ENCODE data around the gene LTB4R2.

The LTB4R2 gene

DNA sequence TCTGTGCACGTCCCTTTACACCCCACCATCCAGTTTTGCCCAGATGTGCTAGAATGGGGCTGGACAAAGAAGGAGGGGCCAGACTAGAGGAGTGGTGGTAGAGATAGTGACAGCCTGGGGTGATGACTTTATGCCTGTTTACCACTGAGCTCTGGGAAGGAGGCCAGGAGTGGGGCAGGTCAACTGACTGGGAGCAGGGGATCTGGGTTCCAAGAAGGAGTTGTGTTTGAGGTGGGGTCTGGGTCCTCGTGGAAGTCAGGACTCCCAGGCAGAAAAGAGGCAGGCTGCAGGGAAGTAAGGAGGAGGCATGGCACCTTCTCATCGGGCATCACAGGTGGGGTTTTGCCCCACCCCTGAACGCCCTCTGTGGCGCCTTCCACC lies 315 bp downstream of the LTB4R2 start:
- Histone ChIP-seq H2AFZ (ENCODE audit: low read length) (no peak overlapping the region), H3K9ac (ENCODE audit: low read length) (peak overlapping the region; percentile 76; the same call in 1 of the 2 replicates), H3K9me2 (replicated peaks; ENCODE audit: insufficient read depth, low read length) (no peaks in the 10 kb centered on the region), H4K20me1 (ENCODE audit: insufficient read depth, low read length) (no peaks in the 10 kb centered on the region), H3F3A (ENCODE audit: insufficient read depth, low read length) (peaks cover 5% of the 10 kb centered on the region; the same call in 1 of the 2 replicates), H3K27me3 (replicated peaks; ENCODE audit: insufficient read depth, low read length) (no peaks in the 10 kb centered on the region), H3K27ac (ENCODE audit: low read length) (peak overlapping the region; percentile 78; the same call in 1 of the 2 replicates), H3K4me1 (ENCODE audit: low read length) (peaks cover 24% of the 10 kb centered on the region), H3K4me2 (ENCODE audit: low read depth, low read length) (peak overlapping the region; percentile 86), H3K79me2 (ENCODE audit: low read length) (peaks cover 19% of the 10 kb centered on the region; the same call in 1 of the 2 replicates), H3K4me3 (ENCODE audit: low read length) (peak overlapping the region; percentile 61), H3K9me3 (replicated peaks; ENCODE audit: insufficient read depth, low read length) (no peaks in the 10 kb centered on the region), H3K36me3 (replicated peaks; ENCODE audit: insufficient read depth, low read length) (no peaks in the 10 kb centered on the region)
- TF ChIP-seq EZH2phosphoT487 (IDR thresholded peaks at IDR 0.05; ENCODE audit: low read length) (no peak), EZH2 (optimal IDR thresholded peaks at IDR 0.05; ENCODE audit: low read depth, low read length) (no peak)
- TF ChIP-seq, protein P1, sequence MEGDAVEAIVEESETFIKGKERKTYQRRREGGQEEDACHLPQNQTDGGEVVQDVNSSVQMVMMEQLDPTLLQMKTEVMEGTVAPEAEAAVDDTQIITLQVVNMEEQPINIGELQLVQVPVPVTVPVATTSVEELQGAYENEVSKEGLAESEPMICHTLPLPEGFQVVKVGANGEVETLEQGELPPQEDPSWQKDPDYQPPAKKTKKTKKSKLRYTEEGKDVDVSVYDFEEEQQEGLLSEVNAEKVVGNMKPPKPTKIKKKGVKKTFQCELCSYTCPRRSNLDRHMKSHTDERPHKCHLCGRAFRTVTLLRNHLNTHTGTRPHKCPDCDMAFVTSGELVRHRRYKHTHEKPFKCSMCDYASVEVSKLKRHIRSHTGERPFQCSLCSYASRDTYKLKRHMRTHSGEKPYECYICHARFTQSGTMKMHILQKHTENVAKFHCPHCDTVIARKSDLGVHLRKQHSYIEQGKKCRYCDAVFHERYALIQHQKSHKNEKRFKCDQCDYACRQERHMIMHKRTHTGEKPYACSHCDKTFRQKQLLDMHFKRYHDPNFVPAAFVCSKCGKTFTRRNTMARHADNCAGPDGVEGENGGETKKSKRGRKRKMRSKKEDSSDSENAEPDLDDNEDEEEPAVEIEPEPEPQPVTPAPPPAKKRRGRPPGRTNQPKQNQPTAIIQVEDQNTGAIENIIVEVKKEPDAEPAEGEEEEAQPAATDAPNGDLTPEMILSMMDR (IDR thresholded peaks at IDR 0.05; ENCODE audit: low read length) = no peak
- no peak for DNase-seq

DNA sequence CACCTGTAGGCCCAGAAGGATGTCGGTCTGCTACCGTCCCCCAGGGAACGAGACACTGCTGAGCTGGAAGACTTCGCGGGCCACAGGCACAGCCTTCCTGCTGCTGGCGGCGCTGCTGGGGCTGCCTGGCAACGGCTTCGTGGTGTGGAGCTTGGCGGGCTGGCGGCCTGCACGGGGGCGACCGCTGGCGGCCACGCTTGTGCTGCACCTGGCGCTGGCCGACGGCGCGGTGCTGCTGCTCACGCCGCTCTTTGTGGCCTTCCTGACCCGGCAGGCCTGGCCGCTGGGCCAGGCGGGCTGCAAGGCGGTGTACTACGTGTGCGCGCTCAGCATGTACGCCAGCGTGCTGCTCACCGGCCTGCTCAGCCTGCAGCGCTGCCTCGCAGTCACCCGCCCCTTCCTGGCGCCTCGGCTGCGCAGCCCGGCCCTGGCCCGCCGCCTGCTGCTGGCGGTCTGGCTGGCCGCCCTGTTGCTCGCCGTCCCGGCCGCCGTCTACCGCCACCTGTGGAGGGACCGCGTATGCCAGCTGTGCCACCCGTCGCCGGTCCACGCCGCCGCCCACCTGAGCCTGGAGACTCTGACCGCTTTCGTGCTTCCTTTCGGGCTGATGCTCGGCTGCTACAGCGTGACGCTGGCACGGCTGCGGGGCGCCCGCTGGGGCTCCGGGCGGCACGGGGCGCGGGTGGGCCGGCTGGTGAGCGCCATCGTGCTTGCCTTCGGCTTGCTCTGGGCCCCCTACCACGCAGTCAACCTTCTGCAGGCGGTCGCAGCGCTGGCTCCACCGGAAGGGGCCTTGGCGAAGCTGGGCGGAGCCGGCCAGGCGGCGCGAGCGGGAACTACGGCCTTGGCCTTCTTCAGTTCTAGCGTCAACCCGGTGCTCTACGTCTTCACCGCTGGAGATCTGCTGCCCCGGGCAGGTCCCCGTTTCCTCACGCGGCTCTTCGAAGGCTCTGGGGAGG lies 985 bp downstream of the LTB4R2 start, which contains the start of gene LTB4R:
Gene LTB4R, plus strand, starts transcription at position 857 of the 959 bp plus-strand sequence. CDS start 4,150 bp downstream, outside the sequence.
- Histone ChIP-seq H3K4me1 (ENCODE audit: low read length) (peaks cover 24% of the 10 kb centered on the region), H3F3A (ENCODE audit: insufficient read depth, low read length) (peaks cover 5% of the 10 kb centered on the region; the same call in 1 of the 2 replicates), H3K9me3 (replicated peaks; ENCODE audit: insufficient read depth, low read length) (no peaks in the 10 kb centered on the region), H4K20me1 (ENCODE audit: insufficient read depth, low read length) (no peaks in the 10 kb centered on the region), H3K4me2 (ENCODE audit: low read depth, low read length) (peak within 1 kb of the TSS; percentile 86), H3K27ac (ENCODE audit: low read length) (peak within 1 kb of the TSS; percentile 78; the same call in 1 of the 2 replicates), H3K9me2 (replicated peaks; ENCODE audit: insufficient read depth, low read length) (no peaks in the 10 kb centered on the region), H3K36me3 (replicated peaks; ENCODE audit: insufficient read depth, low read length) (no peaks in the 10 kb centered on the region), H3K9ac (ENCODE audit: low read length) (peak within 1 kb of the TSS; percentile 76), H2AFZ (ENCODE audit: low read length) (peak within 1 kb of the TSS; percentile 45; the same call in 1 of the 2 replicates), H3K4me3 (ENCODE audit: low read length) (peak within 1 kb of the TSS; percentile 61), H3K27me3 (replicated peaks; ENCODE audit: insufficient read depth, low read length) (no peaks in the 10 kb centered on the region), H3K79me2 (ENCODE audit: low read length) (peaks cover 19% of the 10 kb centered on the region; the same call in 1 of the 2 replicates)
- no peak for TF ChIP-seq EZH2phosphoT487 (IDR thresholded peaks at IDR 0.05; ENCODE audit: low read length)
- TF ChIP-seq, protein P1 (IDR thresholded peaks at IDR 0.05; ENCODE audit: low read length) = peak; percentile 35
- DNase-seq = peak; percentile 61

DNA sequence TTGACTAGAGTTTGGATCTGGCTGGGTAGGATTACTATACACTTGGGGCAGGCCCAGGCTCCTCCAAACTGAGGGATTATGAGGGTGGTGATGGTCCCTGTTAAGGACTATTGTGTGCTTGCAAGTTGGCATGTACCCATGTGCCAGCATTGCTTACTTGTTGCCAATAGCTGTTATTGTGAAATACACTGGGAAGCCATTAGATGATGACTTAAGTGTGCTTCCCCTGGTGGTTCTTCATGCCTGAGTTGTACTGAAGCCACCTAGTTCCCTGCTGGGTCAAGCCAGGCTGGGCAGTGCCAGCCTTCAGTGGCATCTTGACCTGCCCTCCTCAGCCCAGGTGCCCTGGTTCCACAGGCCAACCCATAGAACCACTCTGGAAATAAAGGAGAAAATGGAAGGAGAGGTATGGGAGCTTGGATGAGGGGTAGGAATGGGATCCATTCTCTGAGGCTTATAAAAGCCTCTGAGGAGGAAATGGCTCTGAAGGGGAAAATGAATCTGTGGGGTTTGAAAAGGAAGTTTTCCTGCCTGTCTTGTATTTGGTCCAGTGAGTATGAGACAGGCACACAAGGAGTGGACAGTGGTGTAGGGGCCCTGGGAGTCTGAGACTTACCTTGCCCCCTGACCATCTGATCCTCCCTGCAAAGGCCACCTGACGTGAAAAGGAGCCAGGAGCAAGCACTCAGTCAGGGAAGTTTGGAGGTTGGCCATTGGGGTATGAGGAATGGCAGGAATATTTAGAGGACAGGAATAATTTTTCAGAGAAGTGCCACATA lies 2.1 kb downstream of the LTB4R2 start:
- Histone ChIP-seq H3K36me3 (replicated peaks; ENCODE audit: insufficient read depth, low read length) (no peaks in the 10 kb centered on the region), H3K9ac (ENCODE audit: low read length) (peak overlapping the region; percentile 76), H3K27me3 (replicated peaks; ENCODE audit: insufficient read depth, low read length) (no peaks in the 10 kb centered on the region), H3K4me1 (ENCODE audit: low read length) (peaks cover 24% of the 10 kb centered on the region), H2AFZ (ENCODE audit: low read length) (no peak overlapping the region), H3F3A (ENCODE audit: insufficient read depth, low read length) (peaks cover 5% of the 10 kb centered on the region; the same call in 1 of the 2 replicates), H3K79me2 (ENCODE audit: low read length) (peaks cover 19% of the 10 kb centered on the region; the same call in 1 of the 2 replicates), H3K4me3 (ENCODE audit: low read length) (peak overlapping the region; percentile 61), H3K9me2 (replicated peaks; ENCODE audit: insufficient read depth, low read length) (no peaks in the 10 kb centered on the region), H3K4me2 (ENCODE audit: low read depth, low read length) (peak overlapping the region; percentile 86), H4K20me1 (ENCODE audit: insufficient read depth, low read length) (no peaks in the 10 kb centered on the region), H3K27ac (ENCODE audit: low read length) (peak overlapping the region; percentile 78; the same call in 1 of the 2 replicates), H3K9me3 (replicated peaks; ENCODE audit: insufficient read depth, low read length) (no peaks in the 10 kb centered on the region)
- no peak for TF ChIP-seq EZH2phosphoT487 (IDR thresholded peaks at IDR 0.05; ENCODE audit: low read length)
- TF ChIP-seq EZH2 (optimal IDR thresholded peaks at IDR 0.05; ENCODE audit: low read depth, low read length) = no peak
- TF ChIP-seq, protein P1 (IDR thresholded peaks at IDR 0.05; ENCODE audit: low read length) = no peak
- DNase-seq = no peak

All from MM.1S (cell line).